Fibroblast of mammary gland (primary cell): ENCODE data around the gene PANX2.

Experiments
- DNase-seq: peaks from one replicate; pipeline ENCODE4 v3.0.0-alpha.2; 2010; ENCODE audit warnings: low read depth
- H3K4me3 ChIP-seq: 2 replicates; pipeline ENCODE4 v1.5.1; 2011; ENCODE audit warnings: low read depth, mild to moderate bottlenecking, low read length, moderate library complexity; ENCODE audit not compliant: control insufficient read depth
- CTCF ChIP-seq: conservative IDR thresholded peaks from 2 replicates; pipeline ENCODE4 v1.5.1; 2011; ENCODE audit warnings: low read depth, low read length, inconsistent platforms; ENCODE audit not compliant: control insufficient read depth, insufficient read depth

Gene PANX2

GRCh38 chr22:50169181-50169759 lies 1.3 kb upstream of the PANX2 start:
- no peak for DNase-seq
- TF ChIP-seq CTCF: no peak
- H3K4me3 ChIP-seq: no peak overlapping the region

DNA sequence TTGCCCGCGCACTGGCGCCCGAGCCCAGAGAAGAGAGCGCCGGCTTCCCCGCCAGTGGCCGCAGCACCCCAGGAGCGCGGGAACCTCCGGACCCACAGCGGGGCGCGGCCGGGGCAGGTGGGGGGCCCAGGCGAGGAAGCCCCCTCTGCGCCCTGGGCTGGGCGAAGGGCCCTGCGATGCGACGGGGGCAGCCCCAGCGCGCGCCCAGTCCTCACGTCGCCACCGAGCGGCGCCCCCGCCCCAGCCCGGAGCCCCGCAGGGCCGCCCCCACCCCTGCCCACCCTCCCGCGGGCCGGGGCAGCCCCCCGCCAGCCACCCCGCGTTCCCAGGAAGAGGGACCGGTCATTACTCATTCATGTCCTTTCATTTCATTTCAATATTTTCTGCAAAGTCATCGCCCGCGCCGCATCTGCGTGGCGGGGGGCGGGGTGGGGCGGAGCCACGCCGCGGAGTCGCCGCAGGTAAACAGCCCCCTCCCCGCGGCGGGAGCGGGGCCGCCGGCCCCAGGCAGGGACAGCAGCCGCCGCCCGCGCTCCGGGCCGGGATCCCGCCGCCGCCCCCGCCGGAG lies 673 bp upstream of the PANX2 start:
- no peak for TF ChIP-seq CTCF
- no peak overlapping the region for H3K4me3 ChIP-seq
- no peak for DNase-seq

DNA sequence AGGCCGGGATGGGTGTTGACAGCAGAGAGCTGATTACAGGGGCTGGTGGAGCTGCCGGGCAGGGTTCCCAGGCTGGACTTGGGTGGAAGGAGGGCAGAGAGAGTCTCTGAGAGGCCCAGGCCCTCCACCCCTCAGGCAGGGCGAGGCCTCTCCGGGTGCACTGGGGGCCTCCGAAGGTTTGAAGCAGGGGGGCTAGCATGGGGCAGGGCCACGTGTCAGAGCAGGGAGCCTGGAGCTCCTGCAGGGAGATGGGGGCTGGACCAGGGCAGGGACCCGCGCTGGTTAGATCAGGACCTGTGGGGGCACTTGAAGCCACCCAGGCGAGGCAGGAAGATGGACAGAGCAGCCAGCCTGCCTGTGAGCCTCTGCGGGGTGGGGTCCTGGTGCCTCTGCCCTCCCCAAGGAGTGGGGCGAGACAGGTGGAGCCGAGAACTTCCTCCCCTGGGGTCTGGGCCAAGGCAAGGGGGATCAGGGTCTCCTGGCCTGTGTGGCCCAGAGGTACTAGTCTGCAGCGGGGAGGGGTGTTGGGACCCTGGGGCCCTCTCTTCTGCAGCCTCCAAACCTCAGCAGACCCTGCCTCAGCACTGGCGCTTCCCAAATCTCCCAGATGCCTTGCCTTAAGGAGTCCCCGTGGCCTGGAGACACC lies 911 bp downstream of the PANX2 start:
- H3K4me3 ChIP-seq: no peak overlapping the region
- DNase-seq: no peak
- TF ChIP-seq CTCF: no peak

DNA sequence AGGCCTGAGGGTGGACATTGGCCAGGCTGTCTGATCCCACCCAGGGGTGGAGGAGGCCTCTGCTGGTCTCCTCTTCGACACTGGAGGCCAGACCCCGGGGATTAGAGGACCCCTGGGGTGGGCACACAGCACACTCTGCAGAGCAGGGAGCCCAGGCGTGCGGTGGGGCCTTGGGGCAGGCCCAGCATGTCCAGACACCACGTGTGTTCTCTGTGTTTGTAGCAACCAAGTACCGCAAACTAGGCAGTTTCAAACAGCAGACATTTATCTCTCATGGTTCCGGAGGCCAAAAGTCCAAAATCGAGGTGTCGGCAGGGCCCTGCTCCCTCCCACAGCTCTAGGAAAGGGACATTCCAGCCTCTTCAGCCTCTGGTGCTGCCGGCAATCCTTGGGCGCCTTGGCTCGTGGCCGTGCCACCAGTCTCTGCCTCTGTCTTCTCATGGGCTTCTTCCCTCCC lies 1.5 kb downstream of the PANX2 start:
- no peak for TF ChIP-seq CTCF
- H3K4me3 ChIP-seq: no peak overlapping the region
- DNase-seq: no peak

- DNase-seq: no peak
- H3K4me3 ChIP-seq: no peak overlapping the region
- no peak for TF ChIP-seq CTCF
These were observed 2.9 kb downstream of the PANX2 start for GRCh38 chr22:50173311-50173982.

DNA sequence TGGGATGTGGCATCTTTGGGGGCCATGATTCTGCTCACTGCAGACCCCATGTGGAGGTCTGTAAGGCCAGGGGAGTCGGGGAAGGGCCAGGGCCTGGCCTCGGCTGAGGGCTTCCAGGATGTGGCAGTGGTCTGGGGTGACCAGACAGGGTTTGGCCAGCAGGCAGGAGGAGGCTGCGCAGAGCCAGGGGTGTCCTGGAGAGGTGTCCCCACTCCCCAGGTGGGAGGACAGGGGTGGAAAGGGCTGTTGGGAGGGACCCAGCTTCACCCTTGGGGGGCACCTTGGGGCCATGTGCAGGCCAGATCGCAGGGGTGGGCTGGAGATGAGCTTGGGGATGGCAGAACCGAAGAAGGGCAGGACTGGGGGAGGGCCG lies 3.4 kb downstream of the PANX2 start:
- no peak for TF ChIP-seq CTCF
- H3K4me3 ChIP-seq: no peak overlapping the region
- no peak for DNase-seq
